B cell (primary cell): Measurements from ENCODE around the gene CACNA2D4. TPM values are rescaled to one million over a fixed set of nuclear protein-coding genes. Genes with fewer than 3 reads are reported as not detected.

Experiments
- ATAC-seq: fragments of 200-7000 bp; cut with Tn5 transposase; one replicate; pipeline ENCODE4 v1.10.0; 2021; ENCODE audit warnings: low read depth, mild to moderate bottlenecking, moderate number of reproducible peaks, moderate library complexity
- CTCF ChIA-PET: fragments of 350-600 bp; sonication (Branson Sonifier 250); formaldehyde crosslinking; loops from one replicate; lab custom pipeline; 2021; ENCODE audit warnings: antibody characterized with exemption, inconsistent platforms; lab: Charles Lee
- POLR2A ChIA-PET: fragments of 350-600 bp; sonication (Branson Sonifier 250); formaldehyde crosslinking; loops from one replicate; lab custom pipeline; 2021; ENCODE audit warnings: antibody characterized with exemption; lab: Charles Lee
- DNase-seq: peaks from one replicate; pipeline ENCODE4 v3.0.0; 2013
- H2AFZ ChIP-seq: 2 replicates; pipeline ENCODE4 v1.6.1; 2012; ENCODE audit warnings: mild to moderate bottlenecking, low read depth, low read length; ENCODE audit not compliant: insufficient read depth, poor library complexity, severe bottlenecking
- H3K27ac ChIP-seq, 2 donors: 1 replicate in 1 of 2; 2 replicates in 1 of 2; pipeline ENCODE4 v1.5.1; 2012 to 2013; ENCODE audit warnings: low read length in 2 of 2, mild to moderate bottlenecking in 2 of 2, moderate library complexity in 1 of 2
- H3K27me3 ChIP-seq, 4 experiments: fragments of 200-600 bp in 1 of 4; sonication (generic) in 1 of 4; replicated peaks in 1 of 4; 1 replicate in 2 of 4; 2 replicates in 2 of 4; pipeline versions ENCODE4 v1.6.1 to v1.7.0; 2013 to 2016; ENCODE audit warnings: low read length in 3 of 4, mild to moderate bottlenecking in 2 of 4, mixed read lengths in 1 of 4, moderate library complexity in 1 of 4; ENCODE audit not compliant: insufficient read depth in 4 of 4, control insufficient read depth in 3 of 4; ENCODE audit errors: control extremely low read depth in 1 of 4
- H3K36me3 ChIP-seq, 2 experiments: replicated peaks in 1 of 2; 1 replicate in 1 of 2; 2 replicates in 1 of 2; pipeline versions ENCODE4 v1.6.1 to v1.7.1; 2013; ENCODE audit warnings: low read length in 1 of 2; ENCODE audit not compliant: insufficient read depth in 2 of 2, control insufficient read depth in 1 of 2; ENCODE audit errors: control extremely low read depth in 1 of 2, extremely low read depth in 1 of 2
- H3K4me1 ChIP-seq, 2 donors: fragments of 200-600 bp in 1 of 2; sonication (generic) in 1 of 2; 1 replicate in 1 of 2; 2 replicates in 1 of 2; pipeline versions ENCODE4 v1.5.1 to v1.6.1; 2013 to 2017; ENCODE audit warnings: low read length in 2 of 2; ENCODE audit not compliant: control insufficient read depth in 2 of 2, insufficient read depth in 2 of 2
- H3K4me2 ChIP-seq: replicated peaks from 2 replicates; pipeline ENCODE3; 2012; ENCODE audit warnings: mild to moderate bottlenecking, low read depth, low read length; ENCODE audit not compliant: poor library complexity, severe bottlenecking
- H3K4me3 ChIP-seq, 5 experiments: fragments of 200-600 bp in 1 of 5; sonication (generic) in 1 of 5; 1 replicate in 3 of 5; 2 replicates in 2 of 5; pipeline versions ENCODE4 v1.5.1 to v1.7.0; 2011 to 2016; ENCODE audit warnings: low read length in 4 of 5, mild to moderate bottlenecking in 4 of 5, low read depth in 2 of 5, control low read depth in 1 of 5, moderate library complexity in 1 of 5; ENCODE audit not compliant: insufficient read depth in 1 of 5; ENCODE audit errors: control extremely low read depth in 1 of 5, extremely low read depth in 1 of 5
- H3K79me2 ChIP-seq: fragments of 200-600 bp; sonication (generic); one replicate; pipeline ENCODE4 v1.6.0; 2016; ENCODE audit warnings: low read length; ENCODE audit not compliant: control insufficient read depth, insufficient read depth
- H3K9ac ChIP-seq: fragments of 200-600 bp; sonication (generic); 2 replicates; pipeline ENCODE4 v1.6.1; 2017; ENCODE audit warnings: mild to moderate bottlenecking, low read length, moderate library complexity
- H3K9me3 ChIP-seq, 3 donors: one replicate each; pipeline versions ENCODE4 v1.6.1 to v1.7.1; 2013; ENCODE audit warnings: low read length in 2 of 3; ENCODE audit not compliant: control insufficient read depth in 2 of 3, insufficient read depth in 1 of 3; ENCODE audit errors: control extremely low read depth in 1 of 3
- H4K20me1 ChIP-seq: 2 replicates; pipeline ENCODE4 v1.6.0; 2012; ENCODE audit warnings: mild to moderate bottlenecking, low read length; ENCODE audit not compliant: insufficient read depth, control insufficient read depth, poor library complexity, severe bottlenecking
- H3K27ac Mint-ChIP-seq: one replicate; pipeline ENCODE4 v1.8.0; 2021; ENCODE audit warnings: mixed read lengths
- H3K27me3 Mint-ChIP-seq: one replicate; pipeline ENCODE4 v1.8.0; 2021; ENCODE audit warnings: mixed read lengths
- H3K4me1 Mint-ChIP-seq: one replicate; pipeline ENCODE4 v1.8.0; 2021; ENCODE audit warnings: mixed read lengths
- H3K4me3 Mint-ChIP-seq: one replicate; pipeline ENCODE4 v1.8.0; 2021; ENCODE audit warnings: mixed read lengths
- H3K9me3 Mint-ChIP-seq: one replicate; pipeline ENCODE4 v1.8.0; 2022; ENCODE audit warnings: mixed read lengths; ENCODE audit not compliant: insufficient read depth
- EZH2 ChIP-seq: IDR thresholded peaks from 2 replicates; pipeline ENCODE4 v1.6.1; 2012; ENCODE audit warnings: borderline replicate concordance, low read depth, mild to moderate bottlenecking, moderate library complexity, low read length; ENCODE audit not compliant: insufficient read depth, poor library complexity, severe bottlenecking
- WGBS: methylation state at CpG from one replicate; pipeline ENCODE4 v1.1.5; 2013; ENCODE audit warnings: missing lambda C conversion rate; ENCODE audit not compliant: insufficient coverage; 5-methylcytosine and 5-hydroxymethylcytosine counted together
- intact Hi-C: fragments of 100-400 bp; cut with micrococcal nuclease; formaldehyde crosslinking; loops from one replicate; pipeline ENCODE4 v1.10.0; 2022
- polyA plus RNA-seq: library from polyadenylated mRNA; depleted of rRNA; stranded (reverse); fragments of >200 nt; gene quantifications from 2 replicates; pipeline ENCODE4 v1.2.3, GENCODE V29; 2012
- total RNA-seq, 2 donors: library from RNA; stranded (reverse); fragments of 120-200 nt in 1 of 2; gene quantifications; 1 replicate in 1 of 2; 2 replicates in 1 of 2; pipeline versions ENCODE4 v1.2.3 to v1.2.4, GENCODE V29; 2013 to 2022
- TF ChIP-seq, protein P1 (sequence below): fragments of 200-600 bp; IDR thresholded peaks from one replicate; pipeline ENCODE4 v1.8.0; 2022; ENCODE audit warnings: antibody characterized with exemption, mild to moderate bottlenecking

Gene CACNA2D4
- total and polyA plus RNA-seq, 2 donors (not counting 1 experiment from before 2014, with no cell fraction given) = 6.0 to 7.4 TPM

DNA sequence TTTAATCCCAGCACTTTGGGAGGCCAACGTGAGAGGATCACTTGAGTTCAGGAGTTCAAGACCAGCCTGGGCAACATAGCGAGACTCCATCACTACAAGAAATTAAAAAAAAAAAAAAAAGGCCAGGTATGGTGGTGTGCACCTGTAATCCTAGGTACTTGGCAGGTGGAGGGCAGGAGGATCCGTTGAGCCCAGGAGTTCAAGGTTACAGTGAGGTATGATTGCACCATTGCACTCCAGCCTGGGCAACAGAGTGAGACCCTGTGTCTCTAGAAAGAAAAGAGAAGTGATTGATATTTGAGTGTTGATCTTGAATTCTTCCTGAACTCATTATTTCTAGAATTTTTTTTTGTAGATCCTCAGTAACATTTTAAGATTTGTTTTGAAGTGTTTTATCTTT lies 168.2 kb downstream of the CACNA2D4 start:
- peaks cover 69% of the 10 kb centered on the region for H3K79me2 ChIP-seq
- H3K9me3 ChIP-seq = peaks cover 3 to 14% (median 9%) of the 10 kb centered on the region in 3 donors
- CTCF ChIA-PET = interaction anchor here (1.0 kb wide), 1 partner anchor 59 kb away, joined by 3 read pairs; the partner anchor contains the start of gene ADIPOR2

DNA sequence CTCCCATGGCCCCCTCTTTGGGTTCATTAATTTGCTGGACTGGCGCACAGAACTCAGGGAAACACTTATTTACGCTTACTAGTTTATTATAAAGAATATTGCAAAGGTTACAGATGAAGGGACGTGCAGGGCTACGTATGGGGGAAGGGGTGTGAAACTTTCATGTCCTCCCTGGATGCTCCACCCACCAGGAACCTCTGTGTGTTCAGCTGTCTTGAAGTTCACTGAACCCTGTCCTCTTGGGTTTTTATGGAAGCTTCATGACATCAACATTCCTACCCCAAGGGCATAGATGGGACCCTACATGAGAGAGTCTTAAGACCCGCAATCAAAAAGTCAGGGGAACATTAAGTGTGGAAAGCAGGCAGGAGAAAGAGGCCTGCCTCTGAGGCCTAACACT lies 169.4 kb downstream of the CACNA2D4 start:
- Histone ChIP-seq H3K4me2 (no peak overlapping the region), H3K36me3 (peaks cover 3% of the 10 kb centered on the region in 2 experiments), H3K27me3 (no peaks in the 10 kb centered on the region), H3K79me2 (peaks cover 72% of the 10 kb centered on the region), H3K9ac (no peak overlapping the region), H4K20me1 (peaks cover 22% of the 10 kb centered on the region), H3K4me3 (no peak overlapping the region), H3K27ac (no peak overlapping the region), H2AFZ (no peak overlapping the region), H3K9me3 (peaks cover 3 to 14% (median 12%) of the 10 kb centered on the region in 3 donors), H3K4me1 (peaks cover 0 to 9% of the 10 kb centered on the region in 2 donors)
- no CpG with 5 or more reads among the region's 5 CpGs for WGBS
- TF ChIP-seq, protein P1, sequence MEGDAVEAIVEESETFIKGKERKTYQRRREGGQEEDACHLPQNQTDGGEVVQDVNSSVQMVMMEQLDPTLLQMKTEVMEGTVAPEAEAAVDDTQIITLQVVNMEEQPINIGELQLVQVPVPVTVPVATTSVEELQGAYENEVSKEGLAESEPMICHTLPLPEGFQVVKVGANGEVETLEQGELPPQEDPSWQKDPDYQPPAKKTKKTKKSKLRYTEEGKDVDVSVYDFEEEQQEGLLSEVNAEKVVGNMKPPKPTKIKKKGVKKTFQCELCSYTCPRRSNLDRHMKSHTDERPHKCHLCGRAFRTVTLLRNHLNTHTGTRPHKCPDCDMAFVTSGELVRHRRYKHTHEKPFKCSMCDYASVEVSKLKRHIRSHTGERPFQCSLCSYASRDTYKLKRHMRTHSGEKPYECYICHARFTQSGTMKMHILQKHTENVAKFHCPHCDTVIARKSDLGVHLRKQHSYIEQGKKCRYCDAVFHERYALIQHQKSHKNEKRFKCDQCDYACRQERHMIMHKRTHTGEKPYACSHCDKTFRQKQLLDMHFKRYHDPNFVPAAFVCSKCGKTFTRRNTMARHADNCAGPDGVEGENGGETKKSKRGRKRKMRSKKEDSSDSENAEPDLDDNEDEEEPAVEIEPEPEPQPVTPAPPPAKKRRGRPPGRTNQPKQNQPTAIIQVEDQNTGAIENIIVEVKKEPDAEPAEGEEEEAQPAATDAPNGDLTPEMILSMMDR = no peak
- TF ChIP-seq EZH2 = no peak
- H3K27ac Mint-ChIP-seq = no peak overlapping the region
- peaks cover 8% of the 10 kb centered on the region for H3K9me3 Mint-ChIP-seq
- no peaks in the 10 kb centered on the region for H3K27me3 Mint-ChIP-seq
- DNase-seq (no peak), ATAC-seq (no peak)
- ChIA-PET CTCF (no interaction called here), POLR2A (no interaction called here)
- peaks cover 37% of the 10 kb centered on the region for H3K4me1 Mint-ChIP-seq
- no peak overlapping the region for H3K4me3 Mint-ChIP-seq
- intact Hi-C loops = no loop called here

More for the DNA sequence above, 168.2 kb downstream of the CACNA2D4 start:
- POLR2A ChIA-PET = no interaction called here
- H3K4me1 ChIP-seq = peaks cover 0 to 6% of the 10 kb centered on the region in 2 donors
- no peak overlapping the region for H3K27ac Mint-ChIP-seq
- H3K36me3 ChIP-seq = peaks cover 2 to 7% of the 10 kb centered on the region in 2 experiments
- no peak for TF ChIP-seq EZH2
- TF ChIP-seq, protein P1 = no peak
- DNase-seq (no peak), ATAC-seq (no peak)
- H4K20me1 ChIP-seq = peaks cover 22% of the 10 kb centered on the region
- H3K9ac ChIP-seq = no peak overlapping the region
- no peaks in the 10 kb centered on the region for H3K27me3 Mint-ChIP-seq
- H3K27ac ChIP-seq = no peak overlapping the region
- H3K27me3 ChIP-seq = no peaks in the 10 kb centered on the region
- no peak overlapping the region for H3K4me3 Mint-ChIP-seq
- peaks cover 34% of the 10 kb centered on the region for H3K4me1 Mint-ChIP-seq
- H3K4me2 ChIP-seq = no peak overlapping the region
- WGBS = 100% methylated on average over 1 of the region's 3 CpGs
- H3K9me3 Mint-ChIP-seq = peaks cover 8% of the 10 kb centered on the region
- H2AFZ ChIP-seq = no peak overlapping the region
- H3K4me3 ChIP-seq = no peak overlapping the region
- intact Hi-C loops = no loop called here
